ENCODE results near the gene SAMD1. TPM values are rescaled to one million over a fixed set of nuclear protein-coding genes. Genes with fewer than 3 reads are reported as not detected.

SAMD1 gene
- total and polyA plus RNA-seq, 9 of the 15 experiments (the other 6 are each of a cell fraction or from before 2014, with no cell fraction given): 2.9 to 96.0 (median 43.5) TPM

GRCh38 chr19:14061751-14062557 lies 28.6 kb downstream of the SAMD1 start, which contains the start of gene PALM3:
Gene PALM3, minus strand, starts transcription at chr19:14062076. Its CDS starts 96 bp downstream, at chr19:14061980.
- intact Hi-C loops (cut with micrococcal nuclease): no loop called here
- Histone ChIP-seq H3K9me1 (ENCODE audit: control insufficient read depth, insufficient read depth, low read length) (no peaks in the 10 kb centered on the region), H3K9me3 (replicated peaks; ENCODE audit: control insufficient read depth, insufficient read depth, low read depth, low read length) (no peaks in the 10 kb centered on the region), H3K9ac (ENCODE audit: insufficient read depth in 1 of 2, low read depth in 2 of 2, low read length in 2 of 2) (peak within 1 kb of the TSS; percentile 27 to 49; a peak in 3 of 4 replicates), H2AFZ (ENCODE audit: low read depth, low read length) (peak within 1 kb of the TSS; percentile 95), H3K79me2 (ENCODE audit: control insufficient read depth, insufficient read depth, low read length) (no peaks in the 10 kb centered on the region), H3K4me3 (no peak within 1 kb of the TSS), H4K20me1 (replicated peaks; ENCODE audit: control insufficient read depth, insufficient read depth, low read length) (no peaks in the 10 kb centered on the region), H3K27ac (ENCODE audit: extremely low read depth, low read depth, low read length) (peak within 1 kb of the TSS; percentile 65; the same call in 2 of the 3 replicates), H3K36me3 (ENCODE audit: control insufficient read depth, insufficient read depth, low read length) (no peaks in the 10 kb centered on the region), H3K4me2 (ENCODE audit: insufficient read depth, low read length) (peak within 1 kb of the TSS; percentile 52), H3K4me1 (replicated peaks in 1 of 2; ENCODE audit: control insufficient read depth in 2 of 2, insufficient read depth in 2 of 2, low read length in 2 of 2) (peaks cover 36 to 43% of the 10 kb centered on the region in 2 experiments), H3K27me3 (ENCODE audit: control insufficient read depth in 2 of 2, insufficient read depth in 2 of 2, low read length in 2 of 2) (no peaks in the 10 kb centered on the region)
- CTCF ChIA-PET (ENCODE audit: low intra/inter-chr PET ratio): no interaction called here
- DNase-seq (ENCODE audit: extremely low read depth in 1 of 4, low spot score in 3 of 4) (peak in 2 of 4 experiments; percentile 4 to 5), FAIRE-seq (no peak), ATAC-seq (no peak)
- whole genome bisulfite sequencing (ENCODE audit: insufficient coverage, low coverage, missing lambda C conversion rate): 72% methylated on average over 18 of the region's 19 CpGs
- no TSS peak for BruUV-seq (replicated peaks)
- TF ChIP-seq, protein P1, sequence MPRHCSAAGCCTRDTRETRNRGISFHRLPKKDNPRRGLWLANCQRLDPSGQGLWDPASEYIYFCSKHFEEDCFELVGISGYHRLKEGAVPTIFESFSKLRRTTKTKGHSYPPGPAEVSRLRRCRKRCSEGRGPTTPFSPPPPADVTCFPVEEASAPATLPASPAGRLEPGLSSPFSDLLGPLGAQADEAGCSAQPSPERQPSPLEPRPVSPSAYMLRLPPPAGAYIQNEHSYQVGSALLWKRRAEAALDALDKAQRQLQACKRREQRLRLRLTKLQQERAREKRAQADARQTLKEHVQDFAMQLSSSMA (CRISPR knock-in tag; IDR thresholded peaks at IDR 0.05): no peak
- TF ChIP-seq, protein P2, sequence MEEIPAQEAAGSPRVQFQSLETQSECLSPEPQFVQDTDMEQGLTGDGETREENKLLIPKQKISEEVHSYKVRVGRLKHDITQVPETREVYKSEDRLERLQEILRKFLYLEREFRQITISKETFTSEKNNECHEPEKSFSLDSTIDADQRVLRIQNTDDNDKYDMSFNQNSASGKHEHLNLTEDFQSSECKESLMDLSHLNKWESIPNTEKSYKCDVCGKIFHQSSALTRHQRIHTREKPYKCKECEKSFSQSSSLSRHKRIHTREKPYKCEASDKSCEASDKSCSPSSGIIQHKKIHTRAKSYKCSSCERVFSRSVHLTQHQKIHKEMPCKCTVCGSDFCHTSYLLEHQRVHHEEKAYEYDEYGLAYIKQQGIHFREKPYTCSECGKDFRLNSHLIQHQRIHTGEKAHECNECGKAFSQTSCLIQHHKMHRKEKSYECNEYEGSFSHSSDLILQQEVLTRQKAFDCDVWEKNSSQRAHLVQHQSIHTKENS (CRISPR knock-in tag; IDR thresholded peaks at IDR 0.05): no peak
- 0 out of 2 replicates have a peak, but pooled peaks have one; percentile 33 for TF ChIP-seq ZBTB7A (IDR thresholded peaks at IDR 0.05; ENCODE audit: borderline replicate concordance, control insufficient read depth, low read depth, low read length)
- TF ChIP-seq ZNF121 (CRISPR knock-in tag; conservative IDR thresholded peaks at IDR 0.05): peak; percentile 76
- no peak for TF ChIP-seq CBX1 (IDR thresholded peaks at IDR 0.05; ENCODE audit: low read depth)
- peak; percentile 52 for TF ChIP-seq RBM25 (IDR thresholded peaks at IDR 0.05; ENCODE audit: low read depth, low read length, severe bottlenecking)
- TF ChIP-seq ZNF740 (CRISPR knock-in tag; IDR thresholded peaks at IDR 0.05): no peak
- TF ChIP-seq ZNF740 (tag; IDR thresholded peaks at IDR 0.05): 0 out of 4 replicates have a peak, but pooled peaks of 1 of the 2 experiments have one; percentile 12
- no peak for TF ChIP-seq CXXC5 (CRISPR knock-in tag; IDR thresholded peaks at IDR 0.05)
- TF ChIP-seq, protein P3, sequence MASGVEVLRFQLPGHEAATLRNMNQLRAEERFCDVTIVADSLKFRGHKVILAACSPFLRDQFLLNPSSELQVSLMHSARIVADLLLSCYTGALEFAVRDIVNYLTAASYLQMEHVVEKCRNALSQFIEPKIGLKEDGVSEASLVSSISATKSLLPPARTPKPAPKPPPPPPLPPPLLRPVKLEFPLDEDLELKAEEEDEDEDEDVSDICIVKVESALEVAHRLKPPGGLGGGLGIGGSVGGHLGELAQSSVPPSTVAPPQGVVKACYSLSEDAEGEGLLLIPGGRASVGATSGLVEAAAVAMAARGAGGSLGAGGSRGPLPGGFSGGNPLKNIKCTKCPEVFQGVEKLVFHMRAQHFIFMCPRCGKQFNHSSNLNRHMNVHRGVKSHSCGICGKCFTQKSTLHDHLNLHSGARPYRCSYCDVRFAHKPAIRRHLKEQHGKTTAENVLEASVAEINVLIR (CRISPR knock-in tag; IDR thresholded peaks at IDR 0.05): no peak
- no peak for TF ChIP-seq HIVEP1 (CRISPR knock-in tag; IDR thresholded peaks at IDR 0.05)
- TF ChIP-seq, protein P4, sequence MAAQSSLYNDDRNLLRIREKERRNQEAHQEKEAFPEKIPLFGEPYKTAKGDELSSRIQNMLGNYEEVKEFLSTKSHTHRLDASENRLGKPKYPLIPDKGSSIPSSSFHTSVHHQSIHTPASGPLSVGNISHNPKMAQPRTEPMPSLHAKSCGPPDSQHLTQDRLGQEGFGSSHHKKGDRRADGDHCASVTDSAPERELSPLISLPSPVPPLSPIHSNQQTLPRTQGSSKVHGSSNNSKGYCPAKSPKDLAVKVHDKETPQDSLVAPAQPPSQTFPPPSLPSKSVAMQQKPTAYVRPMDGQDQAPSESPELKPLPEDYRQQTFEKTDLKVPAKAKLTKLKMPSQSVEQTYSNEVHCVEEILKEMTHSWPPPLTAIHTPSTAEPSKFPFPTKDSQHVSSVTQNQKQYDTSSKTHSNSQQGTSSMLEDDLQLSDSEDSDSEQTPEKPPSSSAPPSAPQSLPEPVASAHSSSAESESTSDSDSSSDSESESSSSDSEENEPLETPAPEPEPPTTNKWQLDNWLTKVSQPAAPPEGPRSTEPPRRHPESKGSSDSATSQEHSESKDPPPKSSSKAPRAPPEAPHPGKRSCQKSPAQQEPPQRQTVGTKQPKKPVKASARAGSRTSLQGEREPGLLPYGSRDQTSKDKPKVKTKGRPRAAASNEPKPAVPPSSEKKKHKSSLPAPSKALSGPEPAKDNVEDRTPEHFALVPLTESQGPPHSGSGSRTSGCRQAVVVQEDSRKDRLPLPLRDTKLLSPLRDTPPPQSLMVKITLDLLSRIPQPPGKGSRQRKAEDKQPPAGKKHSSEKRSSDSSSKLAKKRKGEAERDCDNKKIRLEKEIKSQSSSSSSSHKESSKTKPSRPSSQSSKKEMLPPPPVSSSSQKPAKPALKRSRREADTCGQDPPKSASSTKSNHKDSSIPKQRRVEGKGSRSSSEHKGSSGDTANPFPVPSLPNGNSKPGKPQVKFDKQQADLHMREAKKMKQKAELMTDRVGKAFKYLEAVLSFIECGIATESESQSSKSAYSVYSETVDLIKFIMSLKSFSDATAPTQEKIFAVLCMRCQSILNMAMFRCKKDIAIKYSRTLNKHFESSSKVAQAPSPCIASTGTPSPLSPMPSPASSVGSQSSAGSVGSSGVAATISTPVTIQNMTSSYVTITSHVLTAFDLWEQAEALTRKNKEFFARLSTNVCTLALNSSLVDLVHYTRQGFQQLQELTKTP (IDR thresholded peaks at IDR 0.05; ENCODE audit: low read depth in 1 of 2, partially characterized antibody in 2 of 2): no peak
- POLR2A ChIA-PET: interaction anchor here (1.1 to 1.2 kb wide), 2 partner anchors 8 to 155 kb away, joined by 3 to 5 read pairs; no protein-coding TSS in a partner anchor
- in situ Hi-C loops (cut with MboI): loop anchor here (25.0 kb wide), 1 partner anchor 475 kb away; no protein-coding TSS in a partner anchor
